Upper lobe of left lung (tissue), 6 donors: ENCODE data around the gene SST. TPM values are rescaled to one million over a fixed set of nuclear protein-coding genes. Genes with fewer than 3 reads are reported as not detected.
"Not testable (repeated sequence)": the region's sequence is repeated elsewhere in the genome, so short reads cannot be mapped to it uniquely, and the experiment has no call there.

Experiments used
- ATAC-seq, 2 donors: fragments of 200-7000 bp; cut with Tn5 transposase; one replicate each; pipeline ENCODE4 v1.9.1; 2022; ENCODE audit warnings: mild to moderate bottlenecking in 2 of 2, moderate library complexity in 2 of 2; ENCODE audit not compliant: low FRiP score in 2 of 2
- DNase-seq, 2 donors: peaks; one replicate each; pipeline ENCODE4 v3.0.0-alpha.2; 2019 to 2020
- H3K27ac ChIP-seq, 4 donors: fragments of 200-600 bp; sonication (generic); one replicate each; pipeline ENCODE4 v1.5.1; 2016 to 2019
- H3K27me3 ChIP-seq, 4 donors: fragments of 200-600 bp; sonication (generic); one replicate each; pipeline ENCODE4 v1.5.1; 2017 to 2019
- H3K36me3 ChIP-seq, 4 donors: fragments of 200-600 bp; sonication (generic); one replicate each; pipeline ENCODE4 v1.5.1; 2016 to 2019
- H3K4me1 ChIP-seq, 4 donors: fragments of 200-600 bp; sonication (generic); one replicate each; pipeline ENCODE4 v1.5.1; 2018 to 2019
- H3K4me3 ChIP-seq, 4 donors: fragments of 200-600 bp; sonication (generic); one replicate each; pipeline ENCODE4 v1.5.1; 2017 to 2019; ENCODE audit warnings: mild to moderate bottlenecking in 2 of 4, moderate library complexity in 1 of 4
- H3K9me3 ChIP-seq, 4 donors: fragments of 200-600 bp; sonication (generic); one replicate each; pipeline ENCODE4 v1.5.1; 2018 to 2019
- EP300 ChIP-seq, 4 donors: sonication (generic); formaldehyde crosslinking; IDR thresholded peaks; one replicate each; pipeline ENCODE4 v1.5.1; 2017; ENCODE audit warnings: antibody characterized with exemption in 4 of 4, control low read depth in 2 of 4
- POLR2A ChIP-seq, 4 donors: fragments of 450-650 bp; IDR thresholded peaks; one replicate each; pipeline ENCODE4 v1.5.1; 2016 to 2017; ENCODE audit warnings: antibody characterized with exemption in 4 of 4, mild to moderate bottlenecking in 2 of 4
- POLR2AphosphoS5 ChIP-seq, 2 donors: sonication (generic); formaldehyde crosslinking; IDR thresholded peaks; one replicate each; pipeline ENCODE4 v1.5.1; 2017; ENCODE audit warnings: antibody characterized with exemption in 2 of 2
- WGBS, 2 donors: methylation state at CpG; one replicate each; pipeline ENCODE4 v1.1.5; 2017 to 2018; 5-methylcytosine and 5-hydroxymethylcytosine counted together
- total RNA-seq, 6 donors: library from RNA; depleted of rRNA in 4 of 6; stranded (reverse); fragments of >200 nt in 4 of 6; gene quantifications; one replicate each; pipeline versions ENCODE4 v1.1.0 to v1.2.1, GENCODE V29; 2016 to 2021
- TF ChIP-seq, protein P1 (sequence below), 6 experiments: fragments of 450-650 bp in 4 of 6; fragments of 200-600 bp in 2 of 6; sonication (generic) in 2 of 6; IDR thresholded peaks; one replicate each; pipeline ENCODE4 v1.5.1; 2016 to 2019; ENCODE audit warnings: antibody characterized with exemption in 6 of 6
- donor health status: DM: no; HTN: no; CAD: no; lungs with moderate emphysema.
- donor health status: DM: no; HTN: yes; CAD: no; lungs with severe emphysema.

SST gene
- total RNA-seq, 6 donors from 2014 or later: not detected

DNA sequence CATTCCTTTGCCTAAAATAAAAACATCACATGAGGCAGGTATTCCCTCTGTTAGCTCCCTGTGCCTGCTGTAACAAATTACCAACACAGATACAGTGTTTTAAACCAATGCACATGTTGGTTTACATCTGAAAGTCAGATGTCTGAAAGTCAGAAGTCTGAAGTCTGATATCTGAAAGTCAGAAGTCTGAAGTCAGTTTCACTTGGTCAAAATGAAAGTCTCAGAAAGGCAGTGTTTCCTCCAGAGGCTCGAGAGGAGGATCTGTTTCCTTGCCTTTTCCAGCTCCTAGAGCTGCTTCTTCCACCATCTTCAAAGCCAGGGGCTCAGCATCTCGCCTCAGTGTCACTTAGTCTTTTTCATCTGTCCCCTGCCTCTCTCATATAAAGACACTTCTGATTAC lies 22.0 kb downstream of the SST start:
- Histone ChIP-seq H3K27me3 (no peaks in the 10 kb centered on the region), H3K4me3 (no peak overlapping the region), H3K9me3 (no peaks in the 10 kb centered on the region), H3K4me1 (no peaks in the 10 kb centered on the region), H3K27ac (no peak overlapping the region), H3K36me3 (no peaks in the 10 kb centered on the region)
- DNase-seq (no peak), ATAC-seq (no peak)
- TF ChIP-seq POLR2AphosphoS5 (IDR thresholded peaks at IDR 0.05): no peak
- TF ChIP-seq EP300 (IDR thresholded peaks at IDR 0.05): no peak
- TF ChIP-seq POLR2A (IDR thresholded peaks at IDR 0.05): no peak
- TF ChIP-seq, protein P1, sequence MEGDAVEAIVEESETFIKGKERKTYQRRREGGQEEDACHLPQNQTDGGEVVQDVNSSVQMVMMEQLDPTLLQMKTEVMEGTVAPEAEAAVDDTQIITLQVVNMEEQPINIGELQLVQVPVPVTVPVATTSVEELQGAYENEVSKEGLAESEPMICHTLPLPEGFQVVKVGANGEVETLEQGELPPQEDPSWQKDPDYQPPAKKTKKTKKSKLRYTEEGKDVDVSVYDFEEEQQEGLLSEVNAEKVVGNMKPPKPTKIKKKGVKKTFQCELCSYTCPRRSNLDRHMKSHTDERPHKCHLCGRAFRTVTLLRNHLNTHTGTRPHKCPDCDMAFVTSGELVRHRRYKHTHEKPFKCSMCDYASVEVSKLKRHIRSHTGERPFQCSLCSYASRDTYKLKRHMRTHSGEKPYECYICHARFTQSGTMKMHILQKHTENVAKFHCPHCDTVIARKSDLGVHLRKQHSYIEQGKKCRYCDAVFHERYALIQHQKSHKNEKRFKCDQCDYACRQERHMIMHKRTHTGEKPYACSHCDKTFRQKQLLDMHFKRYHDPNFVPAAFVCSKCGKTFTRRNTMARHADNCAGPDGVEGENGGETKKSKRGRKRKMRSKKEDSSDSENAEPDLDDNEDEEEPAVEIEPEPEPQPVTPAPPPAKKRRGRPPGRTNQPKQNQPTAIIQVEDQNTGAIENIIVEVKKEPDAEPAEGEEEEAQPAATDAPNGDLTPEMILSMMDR (IDR thresholded peaks at IDR 0.05): no peak
- WGBS, 2 donors: 64 to 76% methylated on average over 2 of the region's 2 CpGs

- H3K36me3 ChIP-seq: no peaks in the 10 kb centered on the region
- H3K4me1 ChIP-seq: peaks cover 0 to 3% (median 0%) of the 10 kb centered on the region in 4 donors
- no peak for ATAC-seq
- H3K4me3 ChIP-seq: no peak overlapping the region
- WGBS, 2 donors: 79 to 86% methylated on average over 5 of the region's 5 CpGs
- no peak overlapping the region for H3K27ac ChIP-seq
- TF ChIP-seq POLR2A (IDR thresholded peaks at IDR 0.05) (no peak), EP300 (IDR thresholded peaks at IDR 0.05) (no peak), POLR2AphosphoS5 (IDR thresholded peaks at IDR 0.05) (no peak)
- TF ChIP-seq, protein P1 (IDR thresholded peaks at IDR 0.05): no peak
- no peaks in the 10 kb centered on the region for H3K27me3 ChIP-seq
- no peaks in the 10 kb centered on the region for H3K9me3 ChIP-seq
- no peak for DNase-seq
These were observed 23.1 kb downstream of the SST start for GRCh38 chr3:187646906-187647660.

- WGBS, 2 donors: 85 to 100% methylated on average over 1 of the region's 1 CpG
- H3K27me3 ChIP-seq, DNase-seq, H3K4me3 ChIP-seq, H3K9me3 ChIP-seq, H3K4me1 ChIP-seq, H3K27ac ChIP-seq, ATAC-seq, H3K36me3 ChIP-seq: not testable (repeated sequence)
These were observed 24.8 kb downstream of the SST start for GRCh38 chr3:187645379-187645778.

DNA sequence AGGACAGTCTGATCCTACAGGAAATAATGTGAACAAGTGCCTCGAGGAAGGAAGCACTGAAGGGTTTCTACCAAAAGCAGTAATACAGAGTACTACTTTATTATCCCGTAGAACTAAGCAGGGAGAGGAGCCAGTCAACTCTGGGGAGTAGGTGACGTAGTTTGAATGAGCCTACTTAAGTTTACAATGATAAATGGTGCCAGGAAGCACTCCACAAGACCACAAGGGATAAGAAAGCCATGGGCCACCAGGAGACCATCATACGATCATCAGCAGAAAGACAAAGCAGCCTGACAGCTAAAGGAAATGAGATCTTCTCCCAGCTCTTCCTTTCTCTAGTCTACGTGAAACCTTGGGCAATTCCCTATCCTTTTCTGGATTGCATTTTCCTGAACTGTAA lies 27.3 kb downstream of the SST start:
- Histone ChIP-seq H3K9me3 (no peaks in the 10 kb centered on the region), H3K4me3 (no peak overlapping the region), H3K27ac (no peak overlapping the region), H3K27me3 (no peaks in the 10 kb centered on the region), H3K36me3 (no peaks in the 10 kb centered on the region), H3K4me1 (peaks cover 0 to 3% (median 0%) of the 10 kb centered on the region in 4 donors)
- 47 to 50% methylated on average over 5 of the region's 5 CpGs for WGBS, 2 donors
- TF ChIP-seq POLR2A (IDR thresholded peaks at IDR 0.05): no peak
- TF ChIP-seq EP300 (IDR thresholded peaks at IDR 0.05): no peak
- TF ChIP-seq, protein P1 (IDR thresholded peaks at IDR 0.05): no peak
- no peak for TF ChIP-seq POLR2AphosphoS5 (IDR thresholded peaks at IDR 0.05)
- no peak for DNase-seq
- ATAC-seq: no peak

- DNase-seq (no peak), ATAC-seq (no peak)
- WGBS, 2 donors: 84 to 91% methylated on average over 2 of the region's 2 CpGs
- no peaks in the 10 kb centered on the region for H3K27me3 ChIP-seq
- H3K4me3 ChIP-seq: no peak overlapping the region
- no peak for TF ChIP-seq POLR2A (IDR thresholded peaks at IDR 0.05)
- no peak for TF ChIP-seq POLR2AphosphoS5 (IDR thresholded peaks at IDR 0.05)
- TF ChIP-seq, protein P1 (IDR thresholded peaks at IDR 0.05): no peak
- no peak for TF ChIP-seq EP300 (IDR thresholded peaks at IDR 0.05)
- H3K27ac ChIP-seq: no peak overlapping the region
- H3K9me3 ChIP-seq: no peaks in the 10 kb centered on the region
- no peaks in the 10 kb centered on the region for H3K36me3 ChIP-seq
- H3K4me1 ChIP-seq: peaks cover 0 to 3% (median 0%) of the 10 kb centered on the region in 4 donors
These were observed 28.7 kb downstream of the SST start for GRCh38 chr3:187641320-187642016.
